ENCODE results near the gene GTPBP3. TPM values are rescaled to one million over a fixed set of nuclear protein-coding genes. Genes with fewer than 3 reads are reported as not detected.
A peak's percentile ranks its signal among the peaks of the same experiment; 100 is the strongest.

Gene GTPBP3
- total and polyA plus RNA-seq, 9 of the 15 experiments (the other 6 are each of a cell fraction or from before 2014, with no cell fraction given), result 4.9 to 124 (median 22.6) TPM

DNA sequence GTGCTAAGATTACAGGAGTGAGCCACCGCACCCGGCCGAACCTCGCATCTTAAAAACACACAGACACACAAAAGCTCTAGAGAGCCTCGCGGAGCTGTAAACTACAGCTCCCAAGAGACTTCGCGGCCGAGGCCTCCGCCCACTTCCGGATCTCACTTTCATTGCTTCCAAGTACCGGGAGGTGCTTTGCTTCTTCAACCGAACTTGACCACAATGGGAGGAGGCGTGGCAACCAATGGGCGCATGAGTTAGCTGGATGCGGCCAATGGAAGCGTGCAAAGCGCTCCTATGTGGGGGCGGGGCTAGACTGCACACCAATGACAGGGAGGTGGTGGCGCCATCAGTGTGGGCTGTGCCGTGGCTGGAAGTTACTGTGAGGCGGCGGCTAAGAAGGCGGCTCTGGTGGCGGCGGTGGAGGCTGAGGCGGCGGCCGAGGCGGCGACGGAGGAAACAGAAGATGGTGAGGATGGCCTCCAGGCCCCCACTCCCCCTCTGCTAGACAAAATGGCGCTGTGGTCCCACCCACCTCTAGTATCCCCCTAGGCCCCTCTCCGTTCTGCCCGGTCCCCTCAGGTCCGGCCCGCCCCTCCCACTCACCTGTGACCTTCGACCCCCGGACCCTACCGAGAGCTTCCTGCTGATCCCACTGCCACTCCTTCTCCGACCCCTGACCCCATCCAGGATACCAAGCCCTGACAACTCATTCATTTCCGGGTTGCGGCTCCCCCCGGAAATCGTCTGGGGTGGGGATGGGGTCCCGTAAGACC, 28.0 kb upstream of the GTPBP3 start, which contains the start of gene DDA1 (continued):
- TF ChIP-seq ARID4B (CRISPR knock-in tag; IDR thresholded peaks at IDR 0.05), result peak; percentile 84
- TF ChIP-seq LEF1 (IDR thresholded peaks at IDR 0.05), result no peak; the same call in 1 of the 2 replicates
- TF ChIP-seq NFYB (IDR thresholded peaks at IDR 0.05; ENCODE audit: extremely low read depth, insufficient read length), result peak; percentile 96
- TF ChIP-seq ESRRA (IDR thresholded peaks at IDR 0.05; ENCODE audit: borderline replicate concordance, low read depth), result peak; percentile 81; the same call in 1 of the 2 replicates
- TF ChIP-seq, protein P1, sequence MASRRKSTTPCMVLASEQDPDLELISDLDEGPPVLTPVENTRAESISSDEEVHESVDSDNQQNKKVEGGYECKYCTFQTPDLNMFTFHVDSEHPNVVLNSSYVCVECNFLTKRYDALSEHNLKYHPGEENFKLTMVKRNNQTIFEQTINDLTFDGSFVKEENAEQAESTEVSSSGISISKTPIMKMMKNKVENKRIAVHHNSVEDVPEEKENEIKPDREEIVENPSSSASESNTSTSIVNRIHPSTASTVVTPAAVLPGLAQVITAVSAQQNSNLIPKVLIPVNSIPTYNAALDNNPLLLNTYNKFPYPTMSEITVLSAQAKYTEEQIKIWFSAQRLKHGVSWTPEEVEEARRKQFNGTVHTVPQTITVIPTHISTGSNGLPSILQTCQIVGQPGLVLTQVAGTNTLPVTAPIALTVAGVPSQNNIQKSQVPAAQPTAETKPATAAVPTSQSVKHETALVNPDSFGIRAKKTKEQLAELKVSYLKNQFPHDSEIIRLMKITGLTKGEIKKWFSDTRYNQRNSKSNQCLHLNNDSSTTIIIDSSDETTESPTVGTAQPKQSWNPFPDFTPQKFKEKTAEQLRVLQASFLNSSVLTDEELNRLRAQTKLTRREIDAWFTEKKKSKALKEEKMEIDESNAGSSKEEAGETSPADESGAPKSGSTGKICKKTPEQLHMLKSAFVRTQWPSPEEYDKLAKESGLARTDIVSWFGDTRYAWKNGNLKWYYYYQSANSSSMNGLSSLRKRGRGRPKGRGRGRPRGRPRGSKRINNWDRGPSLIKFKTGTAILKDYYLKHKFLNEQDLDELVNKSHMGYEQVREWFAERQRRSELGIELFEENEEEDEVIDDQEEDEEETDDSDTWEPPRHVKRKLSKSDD (conservative IDR thresholded peaks at IDR 0.05; ENCODE audit: low read length), result no peak
- no peak for TF ChIP-seq SRSF9 (IDR thresholded peaks at IDR 0.05; ENCODE audit: borderline replicate concordance, low read depth, low read length)
- TF ChIP-seq TFAM (CRISPR knock-in tag; conservative IDR thresholded peaks at IDR 0.05), result no peak
- no peak for TF ChIP-seq ZNF175 (CRISPR knock-in tag; IDR thresholded peaks at IDR 0.05; ENCODE audit: low read depth)
- TF ChIP-seq, protein P2, sequence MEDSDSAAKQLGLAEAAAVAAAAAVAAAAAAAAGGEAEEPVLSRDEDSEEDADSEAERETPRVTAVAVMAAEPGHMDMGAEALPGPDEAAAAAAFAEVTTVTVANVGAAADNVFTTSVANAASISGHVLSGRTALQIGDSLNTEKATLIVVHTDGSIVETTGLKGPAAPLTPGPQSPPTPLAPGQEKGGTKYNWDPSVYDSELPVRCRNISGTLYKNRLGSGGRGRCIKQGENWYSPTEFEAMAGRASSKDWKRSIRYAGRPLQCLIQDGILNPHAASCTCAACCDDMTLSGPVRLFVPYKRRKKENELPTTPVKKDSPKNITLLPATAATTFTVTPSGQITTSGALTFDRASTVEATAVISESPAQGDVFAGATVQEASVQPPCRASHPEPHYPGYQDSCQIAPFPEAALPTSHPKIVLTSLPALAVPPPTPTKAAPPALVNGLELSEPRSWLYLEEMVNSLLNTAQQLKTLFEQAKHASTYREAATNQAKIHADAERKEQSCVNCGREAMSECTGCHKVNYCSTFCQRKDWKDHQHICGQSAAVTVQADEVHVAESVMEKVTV (CRISPR knock-in tag; IDR thresholded peaks at IDR 0.05), result no peak
- TF ChIP-seq U2AF1 (optimal IDR thresholded peaks at IDR 0.05; ENCODE audit: low read depth, low read length), result no peak
- TF ChIP-seq, protein P3, sequence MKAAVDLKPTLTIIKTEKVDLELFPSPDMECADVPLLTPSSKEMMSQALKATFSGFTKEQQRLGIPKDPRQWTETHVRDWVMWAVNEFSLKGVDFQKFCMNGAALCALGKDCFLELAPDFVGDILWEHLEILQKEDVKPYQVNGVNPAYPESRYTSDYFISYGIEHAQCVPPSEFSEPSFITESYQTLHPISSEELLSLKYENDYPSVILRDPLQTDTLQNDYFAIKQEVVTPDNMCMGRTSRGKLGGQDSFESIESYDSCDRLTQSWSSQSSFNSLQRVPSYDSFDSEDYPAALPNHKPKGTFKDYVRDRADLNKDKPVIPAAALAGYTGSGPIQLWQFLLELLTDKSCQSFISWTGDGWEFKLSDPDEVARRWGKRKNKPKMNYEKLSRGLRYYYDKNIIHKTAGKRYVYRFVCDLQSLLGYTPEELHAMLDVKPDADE (conservative IDR thresholded peaks at IDR 0.05; ENCODE audit: control insufficient read depth, low read depth, low read length), result peak; percentile 84
- peak; percentile 80 to 84 for TF ChIP-seq SIX5 (IDR thresholded peaks at IDR 0.05; ENCODE audit: borderline replicate concordance in 1 of 2, insufficient read depth in 1 of 2, low read depth in 1 of 2, low read length in 2 of 2)
- TF ChIP-seq TFAP4 (CRISPR knock-in tag; IDR thresholded peaks at IDR 0.05; ENCODE audit: borderline replicate concordance), result peak; percentile 82
- no peak for TF ChIP-seq SRSF3 (IDR thresholded peaks at IDR 0.05; ENCODE audit: insufficient read depth, low read length)
- TF ChIP-seq FOXP1 (CRISPR knock-in tag; IDR thresholded peaks at IDR 0.05), result no peak
